Mucosa of rectum (tissue), 2 donors: ENCODE measurements around the gene CD28.

Source experiments
- H3K27ac ChIP-seq, 2 donors: one replicate each; pipeline ENCODE4 v1.7.0; 2013; ENCODE audit warnings: inconsistent platforms in 2 of 2, low read depth in 2 of 2, low read length in 2 of 2
- H3K27me3 ChIP-seq, 2 donors: one replicate each; pipeline ENCODE4 v1.7.0; 2013; ENCODE audit warnings: low read length in 2 of 2; ENCODE audit not compliant: control insufficient read depth in 2 of 2, insufficient read depth in 2 of 2
- H3K36me3 ChIP-seq, 2 donors: one replicate each; pipeline ENCODE4 v1.7.0; 2013; ENCODE audit warnings: low read length in 2 of 2; ENCODE audit not compliant: control insufficient read depth in 2 of 2, insufficient read depth in 2 of 2
- H3K4me1 ChIP-seq, 2 donors: one replicate each; pipeline ENCODE4 v1.7.0; 2013; ENCODE audit warnings: low read length in 2 of 2, mild to moderate bottlenecking in 1 of 2; ENCODE audit not compliant: control insufficient read depth in 2 of 2, insufficient read depth in 2 of 2
- H3K4me3 ChIP-seq, 2 donors: one replicate each; pipeline ENCODE4 v1.7.0; 2013; ENCODE audit warnings: low read length in 2 of 2
- H3K9ac ChIP-seq, 2 donors: one replicate each; pipeline ENCODE4 v1.7.0; 2013; ENCODE audit warnings: low read length in 2 of 2, low read depth in 1 of 2, mild to moderate bottlenecking in 1 of 2
- H3K9me3 ChIP-seq, 2 donors: one replicate each; pipeline ENCODE4 v1.7.0; 2013; ENCODE audit warnings: low read length in 2 of 2; ENCODE audit not compliant: control insufficient read depth in 2 of 2
- donor health status: healthy.
- donor health status: Normal muscosa, but diverticular disease.

Gene CD28

DNA sequence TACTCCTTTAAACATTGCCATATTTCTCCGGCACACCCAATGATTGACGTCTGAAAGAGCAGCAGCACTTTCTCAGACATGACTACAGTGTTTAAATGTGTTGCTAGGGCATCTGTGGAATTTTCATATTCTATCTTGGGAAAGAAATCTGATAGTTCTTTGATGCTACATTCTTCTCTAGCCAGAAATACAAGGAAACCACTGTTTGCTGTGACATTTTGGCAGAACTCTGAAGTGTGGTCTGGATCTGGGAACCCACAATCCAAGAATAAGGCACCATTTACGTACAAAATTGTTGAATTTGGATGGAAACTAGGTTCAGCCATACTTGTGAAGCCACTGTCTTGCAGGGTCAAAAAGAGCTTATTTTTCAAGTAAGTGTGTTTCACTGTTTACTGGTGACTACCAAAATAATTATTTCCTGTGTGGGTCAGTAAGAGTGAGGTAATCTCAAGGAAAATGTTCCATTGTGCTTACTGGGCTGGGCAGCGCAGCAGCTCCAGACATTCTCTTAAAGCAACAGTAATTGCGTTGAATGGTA lies 21.3 kb upstream of the CD28 start:
- no peaks in the 10 kb centered on the region for H3K27me3 ChIP-seq
- no peaks in the 10 kb centered on the region for H3K9me3 ChIP-seq
- H3K9ac ChIP-seq: no peak overlapping the region
- peaks cover 0 to 3% of the 10 kb centered on the region in 2 donors for H3K4me1 ChIP-seq
- H3K36me3 ChIP-seq: no peaks in the 10 kb centered on the region
- H3K27ac ChIP-seq: peak overlapping the region; percentile 35 to 49
- H3K4me3 ChIP-seq: no peak overlapping the region

- no peaks in the 10 kb centered on the region for H3K27me3 ChIP-seq
- H3K27ac ChIP-seq: peak overlapping the region in 1 of 2 donors; percentile 9
- H3K36me3 ChIP-seq: no peaks in the 10 kb centered on the region
- no peak overlapping the region for H3K4me3 ChIP-seq
- H3K4me1 ChIP-seq: peaks cover 0 to 3% of the 10 kb centered on the region in 2 donors
- H3K9me3 ChIP-seq: no peaks in the 10 kb centered on the region
- no peak overlapping the region for H3K9ac ChIP-seq
These were observed 20.5 kb upstream of the CD28 start for GRCh38 chr2:203685789-203686420.

GRCh38 chr2:203687165-203687564 lies 19.3 kb upstream of the CD28 start:
- Histone ChIP-seq H3K9ac (no peak overlapping the region), H3K9me3 (no peaks in the 10 kb centered on the region), H3K4me1 (peaks cover 0 to 3% of the 10 kb centered on the region in 2 donors), H3K36me3 (no peaks in the 10 kb centered on the region), H3K27me3 (no peaks in the 10 kb centered on the region), H3K4me3 (no peak overlapping the region), H3K27ac (no peak overlapping the region)

DNA sequence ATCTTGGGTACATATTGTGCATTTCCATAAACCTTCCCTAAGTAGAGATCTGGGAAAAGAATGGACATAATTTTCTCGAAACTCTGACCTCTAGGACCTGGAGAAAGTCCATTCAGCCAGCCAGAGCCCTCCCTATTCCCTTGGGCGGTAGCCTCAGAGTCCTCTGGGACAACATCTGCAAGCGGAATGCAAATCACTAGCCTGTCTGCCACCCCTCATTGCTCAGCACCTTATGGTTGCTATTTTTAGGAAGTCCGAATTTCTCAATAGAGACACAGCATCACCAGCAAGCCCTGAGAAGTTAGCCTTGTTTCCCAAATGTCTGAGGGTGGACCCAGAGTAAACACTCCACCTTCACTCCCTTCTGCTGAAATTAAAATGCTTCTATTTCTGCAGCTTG lies 17.6 kb upstream of the CD28 start:
- Histone ChIP-seq H3K4me3 (no peak overlapping the region), H3K27me3 (no peaks in the 10 kb centered on the region), H3K9me3 (no peaks in the 10 kb centered on the region), H3K4me1 (peaks cover 0 to 3% of the 10 kb centered on the region in 2 donors), H3K27ac (no peak overlapping the region), H3K36me3 (no peaks in the 10 kb centered on the region), H3K9ac (no peak overlapping the region)

GRCh38 chr2:203689426-203690116 lies 16.9 kb upstream of the CD28 start:
- Histone ChIP-seq H3K36me3 (no peaks in the 10 kb centered on the region), H3K9ac (no peak overlapping the region), H3K27me3 (no peaks in the 10 kb centered on the region), H3K4me3 (no peak overlapping the region), H3K4me1 (peaks cover 0 to 3% of the 10 kb centered on the region in 2 donors), H3K9me3 (no peaks in the 10 kb centered on the region), H3K27ac (no peak overlapping the region)

DNA sequence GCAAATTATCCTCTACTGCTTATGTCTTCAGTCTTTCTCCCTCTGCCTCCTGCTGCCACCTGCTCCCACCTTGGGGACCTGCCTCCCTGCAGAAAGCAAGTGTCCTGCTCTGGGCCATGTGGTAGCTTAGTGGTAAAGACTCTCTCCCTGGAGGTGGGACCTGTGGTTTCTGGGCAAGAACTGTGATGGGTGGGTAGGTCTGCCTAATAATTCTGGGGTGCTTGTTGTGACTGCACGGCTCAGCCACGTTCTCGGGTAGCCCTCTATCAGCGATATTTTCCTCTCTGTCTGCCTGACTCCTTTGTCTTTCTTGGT lies 16.4 kb upstream of the CD28 start:
- no peaks in the 10 kb centered on the region for H3K36me3 ChIP-seq
- peaks cover 0 to 3% of the 10 kb centered on the region in 2 donors for H3K4me1 ChIP-seq
- no peak overlapping the region for H3K9ac ChIP-seq
- no peaks in the 10 kb centered on the region for H3K27me3 ChIP-seq
- H3K9me3 ChIP-seq: no peaks in the 10 kb centered on the region
- H3K4me3 ChIP-seq: no peak overlapping the region
- no peak overlapping the region for H3K27ac ChIP-seq

DNA sequence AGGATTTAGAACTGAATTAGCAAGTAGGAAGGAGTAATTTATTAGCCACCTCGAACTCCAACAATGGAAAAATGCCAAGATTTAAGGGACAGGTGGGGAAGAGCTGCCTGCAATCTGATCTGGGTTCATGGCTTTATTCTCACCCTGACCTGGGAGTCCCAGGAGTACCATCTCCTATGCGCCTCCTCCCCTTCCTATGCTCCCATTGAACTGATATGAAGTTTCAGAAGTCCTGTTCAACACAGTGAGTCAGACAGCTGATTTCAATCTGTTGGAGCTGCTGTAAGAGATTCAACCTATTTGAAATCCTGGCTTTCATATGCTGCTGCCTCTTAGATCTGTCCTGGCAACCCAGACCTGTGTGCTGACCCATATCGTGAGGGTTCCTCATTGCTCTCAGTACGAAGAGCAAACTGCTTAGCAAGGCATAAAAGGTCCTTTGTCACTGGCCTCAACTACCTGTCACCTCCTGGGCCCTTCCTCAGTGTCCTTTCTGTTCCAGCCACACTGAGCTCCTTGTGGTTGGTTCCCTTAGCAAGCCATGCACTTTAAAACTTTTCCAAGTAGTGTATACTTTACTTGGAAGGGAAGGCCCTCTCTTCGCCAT lies 15.9 kb upstream of the CD28 start:
- no peak overlapping the region for H3K4me3 ChIP-seq
- peaks cover 0 to 3% of the 10 kb centered on the region in 2 donors for H3K4me1 ChIP-seq
- no peaks in the 10 kb centered on the region for H3K36me3 ChIP-seq
- H3K9ac ChIP-seq: no peak overlapping the region
- H3K9me3 ChIP-seq: no peaks in the 10 kb centered on the region
- no peak overlapping the region for H3K27ac ChIP-seq
- no peaks in the 10 kb centered on the region for H3K27me3 ChIP-seq

- no peaks in the 10 kb centered on the region for H3K36me3 ChIP-seq
- no peaks in the 10 kb centered on the region for H3K9me3 ChIP-seq
- no peak overlapping the region for H3K4me3 ChIP-seq
- H3K4me1 ChIP-seq: peaks cover 0 to 3% of the 10 kb centered on the region in 2 donors
- H3K9ac ChIP-seq: no peak overlapping the region
- H3K27ac ChIP-seq: no peak overlapping the region
- H3K27me3 ChIP-seq: no peaks in the 10 kb centered on the region
These were observed 15.3 kb upstream of the CD28 start for GRCh38 chr2:203691149-203691548.

GRCh38 chr2:203692031-203692710 lies 14.3 kb upstream of the CD28 start:
- Histone ChIP-seq H3K36me3 (no peaks in the 10 kb centered on the region), H3K27me3 (no peaks in the 10 kb centered on the region), H3K27ac (no peak overlapping the region), H3K4me1 (peaks cover 0 to 3% of the 10 kb centered on the region in 2 donors), H3K9ac (no peak overlapping the region), H3K4me3 (no peak overlapping the region), H3K9me3 (no peaks in the 10 kb centered on the region)
